OCI-LY7 (cell line): Measurements from ENCODE around the gene LGI1. TPM values are rescaled to one million over a fixed set of nuclear protein-coding genes. Genes with fewer than 3 reads are reported as not detected.

ENCODE experiments used
- BruUV-seq: library from RNA; stranded (reverse); fragments of 400-500 nt; replicated peaks from 2 replicates; lab custom pipeline; 2021; lab: Mats Ljungman, UMichigan
- CTCF ChIA-PET: fragments of 300-600 bp; sonication (Branson Sonifier 250); formaldehyde crosslinking; loops from one replicate; lab custom pipeline; 2022; ENCODE audit warnings: antibody characterized with exemption; ENCODE audit not compliant: unreplicated experiment; lab: Charles Lee
- POLR2A ChIA-PET: fragments of 300-600 bp; sonication (Branson Sonifier 250); formaldehyde crosslinking; loops from one replicate; lab custom pipeline; 2022; ENCODE audit warnings: antibody characterized with exemption; lab: Charles Lee
- DNase-seq: peaks from one replicate; pipeline ENCODE4 v3.0.0-alpha.2; 2015; ENCODE audit warnings: low spot score
- H2AFZ ChIP-seq: fragments of 200-600 bp; sonication (generic), shearing (Covaris generic); 2 replicates; pipeline ENCODE4 v1.6.1; 2014; ENCODE audit warnings: mild to moderate bottlenecking, antibody characterized with exemption, low read length, moderate library complexity
- H3K27ac ChIP-seq: fragments of 200-600 bp; sonication (generic); 2 replicates; pipeline ENCODE4 v1.5.1; 2014; ENCODE audit warnings: mixed run types, low read depth, mild to moderate bottlenecking, moderate library complexity, low read length, inconsistent platforms; ENCODE audit not compliant: poor library complexity, severe bottlenecking
- H3K36me3 ChIP-seq: fragments of 200-600 bp; sonication (generic); 2 replicates; pipeline ENCODE4 v1.6.1; 2014; ENCODE audit warnings: mild to moderate bottlenecking, antibody characterized with exemption, low read length, moderate library complexity, mixed read lengths; ENCODE audit not compliant: insufficient read depth
- H3K4me1 ChIP-seq: fragments of 200-600 bp; sonication (generic); 2 replicates; pipeline ENCODE4 v1.5.1; 2014; ENCODE audit warnings: mild to moderate bottlenecking, low read length; ENCODE audit not compliant: insufficient read depth, poor library complexity, severe bottlenecking
- H3K4me2 ChIP-seq: fragments of 200-600 bp; sonication (generic); 2 replicates; pipeline ENCODE4 v1.6.1; 2014; ENCODE audit warnings: mild to moderate bottlenecking, low read length
- H3K4me3 ChIP-seq: fragments of 200-600 bp; sonication (generic); 2 replicates; pipeline ENCODE4 v1.5.1; 2014; ENCODE audit warnings: mild to moderate bottlenecking, low read depth, low read length; ENCODE audit not compliant: poor library complexity, severe bottlenecking
- H3K79me2 ChIP-seq: fragments of 200-600 bp; sonication (generic); 2 replicates; pipeline ENCODE4 v1.6.1; 2016; ENCODE audit warnings: low read depth, mild to moderate bottlenecking, low read length, moderate library complexity, mixed read lengths; ENCODE audit not compliant: insufficient read depth
- H3K9me2 ChIP-seq: fragments of 200-600 bp; sonication (generic); 2 replicates; pipeline ENCODE4 v1.6.1; 2016; ENCODE audit warnings: mild to moderate bottlenecking, low read length, mixed read lengths; ENCODE audit not compliant: insufficient read depth
- H3K9me3 ChIP-seq: fragments of 200-600 bp; sonication (generic); 2 replicates; pipeline ENCODE4 v1.6.1; 2014; ENCODE audit warnings: mild to moderate bottlenecking, mixed run types, low read length, mixed read lengths
- H4K20me1 ChIP-seq: fragments of 200-600 bp; sonication (generic); 2 replicates; pipeline ENCODE4 v1.6.1; 2014; ENCODE audit warnings: mild to moderate bottlenecking, antibody characterized with exemption, low read length, moderate library complexity, mixed read lengths; ENCODE audit not compliant: insufficient read depth
- CTCF ChIP-seq: fragments of 200-600 bp; sonication (generic); conservative IDR thresholded peaks from 2 replicates; pipeline ENCODE4 v1.5.1; 2014; ENCODE audit warnings: mild to moderate bottlenecking, antibody characterized with exemption, low read length, moderate library complexity, mixed read lengths
- EZH2phosphoT487 ChIP-seq: fragments of 200-600 bp; sonication (generic); IDR thresholded peaks from 2 replicates; pipeline ENCODE4 v1.6.1; 2018; ENCODE audit warnings: low read depth, borderline replicate concordance, mild to moderate bottlenecking, mixed run types, antibody characterized with exemption, low read length, moderate library complexity, mixed read lengths
- intact Hi-C: fragments of 100-400 bp; cut with micrococcal nuclease; formaldehyde crosslinking; loops from one replicate; pipeline ENCODE4 v1.10.0; 2022; ENCODE audit not compliant: unreplicated experiment
- total RNA-seq, 2 experiments: library from RNA; depleted of rRNA in 1 of 2; stranded (reverse); fragments of >200 nt in 1 of 2; shearing (Covaris generic) in 1 of 2; gene quantifications; 2 replicates each; pipeline ENCODE4 v1.2.3, GENCODE V29; 2014 to 2022

The LGI1 gene
- total RNA-seq, 2 experiments from 2014 or later = 0.41 TPM; not detected in 1

DNA sequence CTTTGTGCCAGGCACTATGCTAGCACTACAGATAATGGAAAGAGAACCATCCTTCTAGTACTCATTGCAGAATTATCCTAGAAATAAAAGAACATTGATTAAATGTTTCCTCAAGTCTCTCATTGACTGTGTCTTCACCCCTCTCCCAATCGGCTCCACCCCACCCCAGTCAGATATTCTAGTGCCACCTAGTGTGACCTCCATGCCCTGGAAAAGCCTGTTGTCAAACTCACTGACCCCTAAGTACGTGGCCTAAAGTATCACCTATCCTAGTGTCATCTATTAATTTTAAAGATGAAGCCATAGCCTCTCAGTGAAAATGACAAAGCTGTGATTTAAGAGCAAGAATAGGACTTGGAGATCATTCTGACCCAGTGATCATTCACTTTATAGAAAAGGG, 26.3 kb downstream of the LGI1 start:
- intact Hi-C loops = no loop called here
- POLR2A ChIA-PET = no interaction called here
- no peak overlapping the region for H3K27ac ChIP-seq

GRCh38 chr10:93788413-93789208, 30.9 kb downstream of the LGI1 start:
- intact Hi-C loops = no loop called here
- POLR2A ChIA-PET = no interaction called here

More for the DNA sequence above, 26.3 kb downstream of the LGI1 start:
- no peak overlapping the region for H3K4me3 ChIP-seq
- H3K4me1 ChIP-seq = no peaks in the 10 kb centered on the region
- DNase-seq = no peak
- no peaks in the 10 kb centered on the region for H3K36me3 ChIP-seq
- no peaks in the 10 kb centered on the region for H4K20me1 ChIP-seq
- no peak overlapping the region for H2AFZ ChIP-seq
- no peaks in the 10 kb centered on the region for H3K79me2 ChIP-seq
- H3K9me3 ChIP-seq = no peaks in the 10 kb centered on the region
- no peaks in the 10 kb centered on the region for H3K9me2 ChIP-seq
- no peak overlapping the region for H3K4me2 ChIP-seq
- no TSS peak for BruUV-seq
- CTCF ChIA-PET = no interaction called here
- TF ChIP-seq CTCF (peak; percentile 38; the same call in 1 of the 2 replicates), EZH2phosphoT487 (no peak)

More at GRCh38 chr10:93788413-93789208, 30.9 kb downstream of the LGI1 start:
- H2AFZ ChIP-seq = no peak overlapping the region
- no peaks in the 10 kb centered on the region for H3K9me3 ChIP-seq
- H3K4me3 ChIP-seq = no peak overlapping the region
- no peak for TF ChIP-seq EZH2phosphoT487
- no peak for TF ChIP-seq CTCF
- no peaks in the 10 kb centered on the region for H4K20me1 ChIP-seq
- no peaks in the 10 kb centered on the region for H3K36me3 ChIP-seq
- H3K4me2 ChIP-seq = no peak overlapping the region
- no peak overlapping the region for H3K27ac ChIP-seq
- no peaks in the 10 kb centered on the region for H3K4me1 ChIP-seq
- DNase-seq = no peak
- no peaks in the 10 kb centered on the region for H3K79me2 ChIP-seq
- CTCF ChIA-PET = no interaction called here
- no peaks in the 10 kb centered on the region for H3K9me2 ChIP-seq
- no TSS peak for BruUV-seq
